ENCODE data around the gene ZNF586.
"Not testable (repeated sequence)": the region's sequence is repeated elsewhere in the genome, so short reads cannot be mapped to it uniquely, and the experiment has no call there.

ZNF586 gene

DNA sequence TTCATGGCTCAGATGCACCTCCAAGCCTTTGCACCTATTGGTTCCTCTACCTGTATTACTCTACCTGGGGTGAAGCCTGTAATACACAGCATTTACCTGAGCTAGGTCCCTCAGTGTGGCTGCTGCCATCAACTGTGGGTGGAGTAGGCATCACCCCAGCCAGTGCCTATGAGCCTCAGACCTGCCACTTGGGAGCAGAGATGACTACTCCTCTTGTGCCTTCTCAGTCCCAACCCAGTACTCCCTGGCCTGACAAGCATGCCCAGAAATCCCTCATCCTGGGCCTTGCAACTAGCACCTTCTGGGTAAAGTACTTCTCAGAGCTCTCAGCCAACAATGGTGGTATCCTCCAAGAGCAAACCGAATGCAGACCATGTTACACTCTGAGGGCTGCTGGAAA is 27.1 kb downstream of the ZNF586 start:
- DNase-seq (ENCODE audit: low spot score) = not testable (repeated sequence)

DNA sequence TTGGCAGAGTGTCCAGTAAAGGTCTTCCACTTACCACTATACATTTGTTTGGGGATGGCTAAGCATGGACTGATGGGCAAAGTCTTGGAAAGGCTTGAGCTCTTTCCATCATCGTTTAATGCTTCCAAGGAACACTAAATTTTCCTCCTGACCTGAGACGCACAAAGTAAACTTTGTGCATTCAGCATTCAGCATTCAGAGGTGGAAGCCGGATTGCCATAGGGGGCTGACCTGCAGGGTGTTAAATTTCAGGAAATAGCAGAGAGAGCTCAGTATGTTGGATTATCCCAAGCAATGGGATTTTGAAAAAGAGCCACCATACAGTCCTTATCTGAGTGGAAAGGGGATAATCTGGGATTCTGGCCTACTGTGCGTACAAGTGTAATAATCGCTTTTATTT is 31.2 kb downstream of the ZNF586 start:
- DNase-seq (ENCODE audit: low spot score) = no peak

DNA sequence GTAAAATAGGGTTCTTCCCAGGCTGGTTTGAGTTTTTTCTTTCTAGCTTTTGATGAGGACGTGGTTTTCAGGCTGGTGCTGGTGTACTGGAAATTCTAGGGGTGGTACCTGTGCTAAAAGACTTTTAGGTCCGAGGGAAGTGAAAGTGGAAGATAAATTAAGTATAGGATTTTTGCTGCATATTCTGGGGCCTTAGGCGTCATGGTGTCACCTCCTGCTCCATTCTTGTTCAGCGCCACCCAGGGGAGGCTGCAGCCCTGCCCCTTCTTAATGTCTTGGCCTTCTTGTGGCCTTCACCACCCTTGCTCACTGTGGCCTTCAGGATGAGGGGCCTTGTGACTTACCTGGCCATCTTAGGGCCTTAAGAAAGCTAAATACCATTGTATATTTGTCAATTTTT is 32.8 kb downstream of the ZNF586 start:
- peak; percentile 54 for DNase-seq (ENCODE audit: low spot score)

DNA sequence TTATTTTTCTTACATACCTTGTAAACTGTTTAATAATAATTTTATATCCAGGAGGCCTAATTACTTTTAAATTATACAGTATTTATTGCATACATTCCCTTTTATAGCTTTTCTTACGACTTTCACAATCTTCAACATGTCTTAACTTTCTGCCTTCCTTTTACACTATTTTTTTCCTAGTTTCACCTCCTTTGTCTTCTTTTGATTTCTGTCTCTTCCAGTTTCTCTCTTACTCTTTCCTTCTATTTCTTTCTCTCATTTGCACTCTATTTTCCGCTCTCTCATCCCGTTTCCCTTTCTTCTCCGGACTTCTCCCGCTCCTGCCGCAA is 33.8 kb downstream of the ZNF586 start:
- no peak for DNase-seq (ENCODE audit: low spot score)

DNA sequence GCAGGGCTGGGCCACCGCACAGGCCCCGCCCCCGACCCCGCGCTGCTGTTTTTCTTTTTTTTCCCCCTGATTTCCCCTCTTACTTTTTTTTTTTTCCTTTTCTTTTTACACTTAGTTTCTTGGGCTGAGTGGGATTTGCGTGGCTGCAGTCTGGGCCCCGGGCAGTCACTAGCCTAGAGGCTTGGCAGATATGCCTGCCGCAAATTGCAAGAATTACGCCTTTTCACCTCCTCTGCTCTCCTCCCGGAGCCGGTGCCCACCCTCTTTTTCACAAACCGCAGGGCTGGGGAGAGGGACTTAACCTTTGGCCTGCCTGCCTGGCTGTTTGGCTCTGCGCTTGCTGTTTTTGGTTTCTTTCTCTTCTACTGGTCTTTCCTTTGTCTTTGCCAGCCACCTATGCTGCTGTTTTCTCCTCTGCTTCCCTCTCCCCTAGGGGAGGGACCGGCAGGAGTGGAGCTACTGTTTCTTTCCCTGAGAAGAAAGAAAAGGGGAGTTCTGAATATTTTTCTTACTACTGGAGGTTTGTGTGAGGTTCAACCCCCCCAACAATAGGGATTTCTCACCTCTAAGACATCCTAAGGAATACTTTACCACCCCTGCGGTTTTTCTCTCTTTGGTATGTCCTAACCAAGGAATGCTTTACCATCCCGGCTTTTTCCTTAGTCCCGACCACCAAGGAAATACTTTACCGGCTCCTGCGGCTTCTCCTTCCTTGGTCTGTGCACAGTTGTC is 34.3 kb downstream of the ZNF586 start:
- DNase-seq (ENCODE audit: low spot score) = no peak

GRCh38 chr19:57807541-57807940 is 38.1 kb downstream of the ZNF586 start:
- no peak for DNase-seq (ENCODE audit: low spot score)

DNA sequence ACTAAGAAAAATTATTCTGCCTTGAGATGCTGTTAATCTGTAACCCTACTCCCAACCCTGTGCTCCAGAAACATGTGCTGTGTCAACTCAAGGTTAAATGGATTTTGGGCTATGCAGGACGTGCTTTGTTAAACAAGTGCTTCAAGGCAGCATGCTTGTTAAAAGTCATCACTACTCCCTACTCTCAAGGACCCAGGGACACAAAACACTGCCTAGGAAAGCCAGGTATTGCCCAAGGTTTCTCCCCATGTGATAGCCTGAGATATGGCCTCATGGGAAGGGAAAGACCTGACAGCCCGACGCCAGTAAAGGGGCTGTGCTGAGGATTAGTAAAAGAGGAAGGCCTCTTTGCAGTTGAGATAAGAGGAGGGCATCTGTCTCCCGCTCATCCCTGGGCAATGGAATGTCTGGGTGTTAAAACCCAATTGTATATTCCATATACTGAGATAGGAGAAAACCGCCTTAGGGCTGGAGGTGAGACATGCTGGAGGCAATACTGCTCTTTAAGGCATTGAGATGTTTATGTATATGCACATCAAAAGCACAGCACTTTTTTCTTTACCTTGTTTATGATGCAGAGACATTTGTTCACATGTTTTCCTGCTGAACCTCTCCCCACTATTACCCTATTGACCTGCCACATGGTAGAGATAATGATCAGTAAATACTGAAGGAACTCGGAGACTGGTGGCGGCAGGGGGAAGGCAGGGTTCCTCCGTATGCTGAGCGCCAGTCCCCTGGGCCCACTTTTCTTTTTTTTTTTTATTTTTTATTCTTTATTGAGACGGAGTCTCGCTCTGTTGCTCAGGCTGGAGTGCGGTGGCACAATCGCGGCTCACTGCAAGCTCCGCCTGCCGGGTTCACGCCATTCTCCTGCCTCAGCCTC is 41.2 kb downstream of the ZNF586 start:
- not testable (repeated sequence) for DNase-seq (ENCODE audit: low spot score)

DNA sequence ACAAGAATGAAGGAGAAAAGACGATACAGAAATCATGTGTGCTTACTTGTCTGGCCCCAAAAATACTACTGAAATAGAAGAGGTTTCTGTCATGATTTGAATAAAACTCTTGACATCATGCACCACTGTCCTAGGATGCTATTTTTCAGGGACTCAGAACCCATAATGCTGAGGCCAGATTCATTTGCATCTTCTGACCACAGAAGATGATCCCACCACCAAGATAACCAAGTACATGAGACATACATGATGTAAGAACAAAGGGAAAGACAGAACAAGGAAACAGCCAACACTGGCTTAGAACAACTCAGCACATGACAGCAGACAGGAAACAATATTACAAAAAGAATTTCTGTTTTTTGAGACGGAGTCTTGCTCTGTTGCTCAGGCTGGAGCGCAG is 42.8 kb downstream of the ZNF586 start:
- peak; percentile 6 for DNase-seq (ENCODE audit: low spot score)

DNA sequence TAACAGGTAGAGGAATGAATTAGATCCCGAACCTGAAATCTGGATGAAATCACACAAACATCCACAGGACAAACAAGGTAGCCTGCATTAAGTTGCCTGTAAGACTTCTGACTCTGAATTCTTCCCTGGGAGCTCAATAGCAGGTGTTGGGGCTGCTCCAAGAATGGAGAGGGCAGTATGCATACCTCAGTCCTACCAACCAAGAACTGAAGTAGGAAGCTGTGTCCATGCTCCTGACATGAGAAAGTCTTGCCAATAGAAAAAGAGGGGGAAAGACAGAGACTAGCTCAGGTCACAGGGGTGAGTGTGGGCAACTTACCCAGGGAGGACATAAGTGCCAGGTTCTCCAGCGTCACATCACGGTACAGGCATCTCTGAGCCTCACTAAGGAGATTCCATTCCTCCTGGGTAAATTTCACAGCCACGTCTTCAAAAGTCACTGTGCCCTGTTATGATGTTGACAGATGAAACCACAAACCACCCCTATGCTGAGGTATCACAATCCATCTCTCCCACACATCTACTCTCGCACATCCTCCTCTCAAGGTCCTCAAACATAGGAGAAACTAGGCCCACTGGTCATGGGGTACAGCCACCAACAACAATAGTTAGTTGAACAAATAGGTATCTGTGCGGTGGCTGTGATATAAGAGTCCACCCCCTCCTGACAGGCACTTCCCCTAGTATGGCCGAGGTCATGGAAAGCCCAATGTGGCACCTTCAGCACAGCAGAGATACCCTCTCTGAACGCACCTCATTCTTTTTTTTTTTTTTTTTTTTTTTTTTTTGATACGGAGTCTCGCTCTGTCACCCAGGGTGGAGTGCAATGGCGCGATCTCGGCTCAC is 43.7 kb downstream of the ZNF586 start:
- DNase-seq (ENCODE audit: low spot score) = not testable (repeated sequence)

- no peak for DNase-seq (ENCODE audit: low spot score)
These were observed 44.5 kb downstream of the ZNF586 start for GRCh38 chr19:57813919-57814504.

DNA sequence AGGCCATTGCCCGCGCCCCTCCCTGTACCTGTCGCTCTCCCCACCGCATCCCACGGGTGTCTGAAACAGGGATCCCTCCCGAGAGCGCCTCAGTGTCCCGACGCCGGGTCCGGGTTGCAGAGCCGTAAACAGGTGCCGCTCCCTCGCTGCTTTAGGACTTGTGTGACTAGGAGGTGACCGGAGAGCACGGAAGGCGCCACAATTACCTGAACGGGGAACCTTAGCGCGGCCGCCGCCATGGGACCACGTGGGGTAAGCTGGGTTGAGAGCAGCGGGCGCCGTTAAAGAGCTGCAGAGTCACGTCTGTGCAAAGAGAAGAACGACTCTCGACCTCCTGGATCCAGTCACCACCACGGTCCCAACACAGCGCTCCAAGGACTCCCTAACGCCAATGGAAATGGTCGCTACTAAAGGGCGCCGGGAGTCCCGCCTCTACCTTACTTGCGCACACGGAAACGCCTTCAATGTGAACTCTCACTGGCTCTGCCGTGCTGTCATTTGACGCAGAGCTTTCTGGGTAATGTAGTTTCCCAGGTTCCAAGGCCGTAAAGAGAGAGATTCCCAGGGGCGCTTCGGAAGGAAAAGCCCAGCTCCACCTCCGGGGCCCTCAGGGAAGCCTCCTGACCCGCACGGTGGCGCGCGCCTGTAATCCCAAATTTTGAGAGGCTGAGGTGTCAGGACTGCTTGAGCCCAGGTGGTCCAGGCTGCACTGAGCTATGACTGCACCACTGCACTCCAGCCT is 45.2 kb downstream of the ZNF586 start, which contains the start of gene ZNF552:
TSS of gene ZNF552 (minus strand) at position 409 of the 742 bp plus-strand sequence. CDS start at position 239, 170 bp downstream.
- DNase-seq (ENCODE audit: low spot score) = peak; percentile 84

DNA sequence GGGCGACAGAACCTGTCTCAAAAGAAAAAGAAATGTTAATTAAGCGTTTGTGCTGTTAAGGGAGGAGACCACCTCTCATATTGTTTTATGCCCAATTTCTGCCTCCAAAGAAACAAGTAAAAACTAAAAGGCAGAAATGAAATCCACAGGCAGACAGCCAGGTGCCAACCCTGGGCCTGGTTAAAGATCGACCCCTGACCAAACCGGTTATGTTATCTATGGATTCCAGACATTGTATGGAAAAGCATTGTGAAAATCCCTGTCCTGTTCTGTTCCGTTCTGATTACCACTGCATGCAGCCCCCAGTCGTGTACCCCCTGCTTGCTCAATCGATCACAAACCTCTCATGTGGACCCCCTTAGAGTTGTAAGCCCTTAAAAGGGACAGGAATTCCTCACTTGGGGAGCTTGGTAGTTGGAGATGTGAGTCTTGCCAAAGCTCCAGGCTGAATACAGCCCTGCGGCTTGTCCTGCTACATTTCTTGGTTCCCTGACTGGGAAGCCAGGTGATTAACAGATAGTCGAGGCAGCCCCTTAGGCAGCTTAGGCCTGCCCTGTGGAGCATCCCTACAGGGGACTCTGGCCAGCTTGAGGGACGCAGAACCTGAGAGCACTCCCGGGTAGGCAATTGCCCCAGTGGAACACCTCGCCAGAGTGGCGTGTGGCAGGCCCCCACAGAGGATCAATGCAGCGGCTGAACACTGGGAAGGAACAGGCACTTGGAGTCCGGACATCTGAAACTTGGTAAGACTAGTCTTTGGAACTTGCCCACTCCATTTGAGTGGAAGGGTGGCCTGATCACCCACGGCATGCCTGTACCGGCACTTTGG is 46.0 kb downstream of the ZNF586 start:
- no peak for DNase-seq (ENCODE audit: low spot score)

- DNase-seq (ENCODE audit: low spot score) = no peak
These were observed 47.2 kb downstream of the ZNF586 start for GRCh38 chr19:57816652-57817051.

GRCh38 chr19:57817976-57818375 is 48.5 kb downstream of the ZNF586 start:
- DNase-seq (ENCODE audit: low spot score) = no peak

GRCh38 chr19:57818378-57818777 is 48.9 kb downstream of the ZNF586 start:
- DNase-seq (ENCODE audit: low spot score) = no peak

DNA sequence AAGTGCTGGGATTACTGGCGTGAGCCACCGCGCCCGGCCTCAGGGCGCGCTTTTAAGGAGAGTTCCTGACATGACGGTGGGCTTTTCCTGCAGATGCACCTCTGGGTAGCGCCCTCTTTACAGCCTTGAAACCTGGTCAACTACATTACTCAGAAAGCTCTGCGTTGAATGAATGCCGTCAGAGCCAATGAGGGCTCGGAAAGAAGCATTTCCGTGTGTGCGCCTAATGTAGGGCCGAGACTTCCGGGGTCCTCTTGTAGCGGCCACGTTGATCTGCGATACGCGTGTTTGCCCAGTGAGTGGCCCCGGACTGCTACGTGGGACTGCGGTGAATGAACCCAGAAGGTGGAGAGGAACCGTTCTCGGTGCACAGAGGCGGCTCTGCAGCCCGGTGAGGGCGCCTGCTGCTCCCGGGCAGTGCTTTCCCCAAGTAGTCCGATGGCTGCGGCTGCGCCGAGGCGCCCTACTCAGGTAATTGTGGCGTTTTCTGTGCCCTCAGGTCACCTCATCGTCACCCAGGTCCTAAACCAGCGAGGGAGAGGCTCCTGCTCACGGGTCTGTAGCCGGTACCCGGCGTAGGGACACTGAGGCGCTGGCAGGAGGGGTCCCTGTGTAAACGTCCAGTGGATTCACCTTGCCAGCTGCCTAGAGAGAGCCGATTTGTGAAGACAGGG is 50.1 kb downstream of the ZNF586 start:
- DNase-seq (ENCODE audit: low spot score) = peak; percentile 91

GRCh38 chr19:57820599-57820998 is 51.1 kb downstream of the ZNF586 start:
- no peak for DNase-seq (ENCODE audit: low spot score)

- DNase-seq (ENCODE audit: low spot score) = not testable (repeated sequence)
These were observed 51.6 kb downstream of the ZNF586 start for GRCh38 chr19:57821095-57821494.

DNA sequence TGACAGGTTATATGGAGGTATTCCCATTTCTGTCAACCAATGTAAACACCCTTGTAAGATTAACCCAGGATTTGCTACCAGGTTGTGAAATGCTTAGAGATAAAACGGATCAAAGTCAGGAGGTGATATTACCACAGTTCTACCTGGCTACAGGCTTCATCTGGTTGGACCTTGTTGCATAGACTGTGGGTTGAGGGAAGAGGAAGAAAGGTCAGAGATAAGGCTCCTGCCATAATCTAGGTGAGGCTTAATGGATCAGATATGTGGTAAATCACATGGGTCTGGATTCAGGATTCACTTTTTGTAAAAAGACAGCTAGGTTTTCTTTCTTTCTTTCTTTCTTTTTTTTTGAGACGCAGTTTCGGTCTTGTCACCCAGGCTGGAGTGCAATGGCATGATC is 52.0 kb downstream of the ZNF586 start:
- not testable (repeated sequence) for DNase-seq (ENCODE audit: low spot score)

- DNase-seq (ENCODE audit: low spot score) = not testable (repeated sequence)
These were observed 53.7 kb downstream of the ZNF586 start for GRCh38 chr19:57823155-57823554.
